ENCODE data around the gene RPL7A.
"Not testable (repeated sequence)": the region's sequence is repeated elsewhere in the genome, so short reads cannot be mapped to it uniquely, and the experiment has no call there.

Gene RPL7A

GRCh38 chr9:133320421-133320881 is 27.6 kb upstream of the RPL7A start:
- no peak overlapping the region for H3K4me3 ChIP-seq (ENCODE audit: low read length)
- TF ChIP-seq ZNF274 (IDR thresholded peaks at IDR 0.05; ENCODE audit: low read depth, low read length) = no peak

- TF ChIP-seq ZNF274 (IDR thresholded peaks at IDR 0.05; ENCODE audit: low read depth, low read length) = no peak
- no peak overlapping the region for H3K4me3 ChIP-seq (ENCODE audit: low read length)
Measured at GRCh38 chr9:133321411-133321935, 26.5 kb upstream of the RPL7A start.

GRCh38 chr9:133322701-133323100 is 25.3 kb upstream of the RPL7A start:
- TF ChIP-seq ZNF274 (IDR thresholded peaks at IDR 0.05; ENCODE audit: low read depth, low read length) = no peak
- no peak overlapping the region for H3K4me3 ChIP-seq (ENCODE audit: low read length)

- no peak for TF ChIP-seq ZNF274 (IDR thresholded peaks at IDR 0.05; ENCODE audit: low read depth, low read length)
- no peak overlapping the region for H3K4me3 ChIP-seq (ENCODE audit: low read length)
Measured at GRCh38 chr9:133323211-133323610, 24.8 kb upstream of the RPL7A start.

GRCh38 chr9:133323991-133324703 is 23.9 kb upstream of the RPL7A start:
- no peak for TF ChIP-seq ZNF274 (IDR thresholded peaks at IDR 0.05; ENCODE audit: low read depth, low read length)
- no peak overlapping the region for H3K4me3 ChIP-seq (ENCODE audit: low read length)

GRCh38 chr9:133327021-133327420 is 21.0 kb upstream of the RPL7A start:
- not testable (repeated sequence) for H3K4me3 ChIP-seq (ENCODE audit: low read length)

- TF ChIP-seq ZNF274 (IDR thresholded peaks at IDR 0.05; ENCODE audit: low read depth, low read length) = no peak
- H3K4me3 ChIP-seq (ENCODE audit: low read length) = no peak overlapping the region
Measured at GRCh38 chr9:133327834-133328484, 20.1 kb upstream of the RPL7A start.

GRCh38 chr9:133329306-133330156 is 18.5 kb upstream of the RPL7A start:
- not testable (repeated sequence) for H3K4me3 ChIP-seq (ENCODE audit: low read length)

- no peak for TF ChIP-seq ZNF274 (IDR thresholded peaks at IDR 0.05; ENCODE audit: low read depth, low read length)
- H3K4me3 ChIP-seq (ENCODE audit: low read length) = no peak overlapping the region
Measured at GRCh38 chr9:133331221-133331620, 16.8 kb upstream of the RPL7A start.

- H3K4me3 ChIP-seq (ENCODE audit: low read length) = no peak overlapping the region
- no peak for TF ChIP-seq ZNF274 (IDR thresholded peaks at IDR 0.05; ENCODE audit: low read depth, low read length)
Measured at GRCh38 chr9:133331641-133332380, 16.2 kb upstream of the RPL7A start.

GRCh38 chr9:133332381-133332730 is 15.7 kb upstream of the RPL7A start:
- no peak overlapping the region for H3K4me3 ChIP-seq (ENCODE audit: low read length)
- no peak for TF ChIP-seq ZNF274 (IDR thresholded peaks at IDR 0.05; ENCODE audit: low read depth, low read length)

- H3K4me3 ChIP-seq (ENCODE audit: low read length) = no peak overlapping the region
- no peak for TF ChIP-seq ZNF274 (IDR thresholded peaks at IDR 0.05; ENCODE audit: low read depth, low read length)
Measured at GRCh38 chr9:133333011-133333410, 15.0 kb upstream of the RPL7A start.

- no peak overlapping the region for H3K4me3 ChIP-seq (ENCODE audit: low read length)
- no peak for TF ChIP-seq ZNF274 (IDR thresholded peaks at IDR 0.05; ENCODE audit: low read depth, low read length)
Measured at GRCh38 chr9:133333566-133333965, 14.5 kb upstream of the RPL7A start.

- no peak overlapping the region for H3K4me3 ChIP-seq (ENCODE audit: low read length)
- TF ChIP-seq ZNF274 (IDR thresholded peaks at IDR 0.05; ENCODE audit: low read depth, low read length) = no peak
Measured at GRCh38 chr9:133334161-133334560, 13.9 kb upstream of the RPL7A start.

- H3K4me3 ChIP-seq (ENCODE audit: low read length) = peak overlapping the region; percentile 86
Measured at GRCh38 chr9:133334888-133335287, 13.1 kb upstream of the RPL7A start.

Measured in GM08714 (cell line).